KG1 (cell line): ENCODE results near the gene RNF217.
"Not testable (repeated sequence)": the region's sequence is repeated elsewhere in the genome, so short reads cannot be mapped to it uniquely, and the experiment has no call there.

Experiments used
- DNase-seq: peaks from one replicate; lab custom pipeline; 2025; lab: John Stamatoyannopoulos, UW

RNF217 gene

DNA sequence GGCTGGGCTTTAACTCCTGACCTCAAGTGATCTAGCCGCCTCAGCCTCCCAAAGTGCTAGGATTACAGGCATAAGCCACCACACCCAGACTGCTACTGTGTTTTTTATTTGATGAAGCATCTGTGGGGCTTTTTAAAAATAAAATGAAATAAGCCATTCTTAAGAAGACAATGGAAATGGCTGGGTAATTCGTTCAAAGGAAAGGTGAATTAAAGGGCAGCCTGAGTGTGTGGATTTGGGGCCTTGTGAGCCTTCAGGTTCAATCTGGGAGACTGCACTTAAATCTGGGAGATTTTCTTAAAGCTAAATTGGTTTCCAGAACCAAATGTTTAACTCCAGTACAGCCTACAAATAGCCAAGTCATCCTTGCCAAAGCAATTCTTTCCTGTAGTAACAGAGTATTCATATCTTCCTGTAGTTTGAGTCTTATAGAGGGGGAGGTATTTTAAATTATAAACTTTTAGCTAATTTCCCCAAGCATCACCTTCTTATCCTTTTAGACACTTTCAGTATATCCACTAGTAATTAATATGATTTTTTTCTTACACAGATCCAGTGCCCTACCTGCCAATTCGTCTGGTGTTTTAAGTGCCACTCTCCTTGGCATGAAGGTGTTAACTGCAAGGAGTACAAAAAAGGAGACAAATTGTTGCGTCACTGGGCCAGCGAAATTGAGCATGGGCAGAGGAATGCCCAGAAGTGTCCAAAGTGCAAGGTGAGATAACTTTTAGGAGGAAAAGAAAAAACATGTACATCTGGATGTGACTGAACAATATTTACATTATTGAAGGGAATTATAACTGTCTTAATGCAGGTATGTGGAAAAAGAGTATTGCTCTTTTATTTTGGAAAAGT, 95.4 kb downstream of the RNF217 start:
- DNase-seq: no peak

DNA sequence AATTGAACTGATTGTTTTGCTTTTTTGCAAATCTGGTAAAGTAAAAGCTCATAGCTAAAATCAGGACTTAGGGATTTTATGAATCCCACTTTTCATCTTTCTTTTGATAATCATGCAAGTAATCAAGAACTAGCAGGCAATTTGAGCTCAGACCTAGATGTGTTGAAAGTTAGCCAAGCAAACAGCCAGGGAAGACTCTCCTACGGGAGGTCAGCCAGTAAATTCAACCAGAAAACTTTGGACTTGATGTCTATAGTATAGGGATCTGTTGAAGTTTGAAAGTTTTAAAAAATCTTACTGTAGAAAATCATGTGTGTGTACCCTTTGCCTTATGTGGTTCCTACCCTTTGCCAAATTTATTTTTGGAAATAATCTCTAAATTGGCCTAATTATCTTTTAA, 96.3 kb downstream of the RNF217 start:
- no peak for DNase-seq

- DNase-seq: no peak
Observed at GRCh38 chr6:125063307-125063706, 101.1 kb downstream of the RNF217 start.

DNA sequence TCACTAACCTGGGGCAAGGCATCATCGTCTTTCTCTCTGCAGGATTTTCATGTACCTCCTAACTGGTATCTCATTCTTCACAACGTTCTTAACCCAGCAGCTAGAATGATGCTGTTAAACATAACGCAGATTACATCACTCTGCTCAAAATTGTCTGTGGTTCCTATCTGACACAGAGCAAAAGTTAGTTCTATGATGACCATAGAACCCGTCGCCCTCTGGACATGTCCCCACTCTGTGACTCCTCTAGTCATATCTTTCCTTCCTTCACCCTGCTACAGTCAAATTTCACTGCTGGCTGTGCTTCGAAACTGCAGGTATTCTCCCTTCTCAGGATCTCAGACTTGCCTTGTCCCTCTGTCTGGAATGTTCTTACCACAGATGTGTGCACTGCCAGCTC, 103.9 kb downstream of the RNF217 start:
- DNase-seq: no peak

DNA sequence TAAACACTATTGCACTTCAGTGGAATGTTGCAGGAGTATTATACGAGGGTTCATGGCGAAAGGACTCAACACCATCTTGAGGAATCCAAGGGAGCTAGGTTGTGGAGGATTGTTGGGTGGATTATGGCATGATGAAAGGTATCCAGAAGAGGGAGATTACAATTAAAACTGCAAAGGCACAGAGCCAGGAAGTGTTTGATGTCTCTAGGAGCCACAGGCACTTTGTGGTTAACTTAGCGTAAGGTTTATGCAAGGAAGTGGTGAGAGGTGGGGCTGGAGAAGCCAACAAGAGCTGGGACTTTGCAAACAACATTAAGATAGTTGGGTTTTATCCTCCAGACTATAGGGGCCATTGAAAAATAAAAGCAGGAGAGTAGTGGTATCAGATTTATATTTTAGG, 104.7 kb downstream of the RNF217 start:
- peak; percentile 44 for DNase-seq

- DNase-seq: no peak
Observed at GRCh38 chr6:125067552-125067951, 105.3 kb downstream of the RNF217 start.

GRCh38 chr6:125073071-125073470, 110.8 kb downstream of the RNF217 start:
- DNase-seq: no peak

- no peak for DNase-seq
Observed at GRCh38 chr6:125074120-125074519, 111.9 kb downstream of the RNF217 start.

DNA sequence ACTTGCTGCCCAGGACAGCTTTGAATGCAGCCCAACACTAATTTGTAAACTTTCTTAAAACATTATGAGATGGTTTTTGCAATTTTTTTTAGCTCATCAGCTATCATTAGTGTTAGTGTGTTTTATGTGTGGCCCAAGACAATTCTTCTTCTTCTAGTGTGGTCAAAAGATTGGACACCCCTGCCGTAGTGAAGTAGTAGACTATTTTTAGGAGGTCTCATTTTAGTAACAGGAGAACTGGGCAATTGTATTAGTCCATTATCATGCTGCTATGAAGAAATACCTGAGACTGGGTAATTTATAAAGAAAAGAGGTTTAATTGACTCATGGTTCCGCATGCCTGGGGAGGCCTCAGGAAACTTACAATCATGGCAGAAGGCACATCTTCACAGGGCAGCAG, 112.8 kb downstream of the RNF217 start:
- DNase-seq: not testable (repeated sequence)

- DNase-seq: no peak
Observed at GRCh38 chr6:125075741-125076481, 113.7 kb downstream of the RNF217 start.

GRCh38 chr6:125076482-125076742, 114.2 kb downstream of the RNF217 start:
- no peak for DNase-seq

GRCh38 chr6:125077453-125077852, 115.2 kb downstream of the RNF217 start:
- DNase-seq: no peak

DNA sequence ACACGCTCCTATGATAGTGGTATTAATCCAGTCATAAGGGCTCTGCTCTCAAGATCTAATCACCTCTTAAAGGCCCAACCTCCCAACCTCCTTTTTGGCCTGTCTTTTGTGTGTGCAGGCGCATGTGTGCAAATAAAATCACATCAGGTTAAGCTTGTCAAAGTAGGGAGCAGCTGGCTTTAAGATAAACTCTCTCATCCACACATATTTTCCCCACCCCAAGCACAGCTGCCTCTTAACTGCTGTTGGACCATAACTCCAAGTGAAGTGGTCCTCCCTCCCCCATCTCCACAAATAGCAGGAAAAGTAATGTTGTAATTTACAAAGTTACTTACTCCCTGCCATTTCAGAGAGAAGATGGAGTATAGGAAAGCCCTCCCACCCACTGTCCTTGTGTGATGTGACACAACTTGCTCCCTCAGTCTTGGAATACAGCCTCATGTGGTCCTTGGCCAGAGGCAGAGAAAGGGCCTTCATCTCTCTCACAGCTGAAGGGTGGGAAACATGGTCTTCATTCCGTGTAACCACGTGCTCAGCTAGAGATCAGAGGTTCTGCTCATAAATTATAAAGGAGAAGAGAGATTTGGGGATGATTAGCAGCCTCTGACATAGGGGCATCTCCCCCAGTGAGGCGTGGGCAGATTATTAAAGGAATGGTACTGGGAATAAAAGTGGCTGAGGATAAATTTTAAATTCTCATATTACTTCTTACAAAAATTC, 116.5 kb downstream of the RNF217 start:
- DNase-seq: no peak

DNA sequence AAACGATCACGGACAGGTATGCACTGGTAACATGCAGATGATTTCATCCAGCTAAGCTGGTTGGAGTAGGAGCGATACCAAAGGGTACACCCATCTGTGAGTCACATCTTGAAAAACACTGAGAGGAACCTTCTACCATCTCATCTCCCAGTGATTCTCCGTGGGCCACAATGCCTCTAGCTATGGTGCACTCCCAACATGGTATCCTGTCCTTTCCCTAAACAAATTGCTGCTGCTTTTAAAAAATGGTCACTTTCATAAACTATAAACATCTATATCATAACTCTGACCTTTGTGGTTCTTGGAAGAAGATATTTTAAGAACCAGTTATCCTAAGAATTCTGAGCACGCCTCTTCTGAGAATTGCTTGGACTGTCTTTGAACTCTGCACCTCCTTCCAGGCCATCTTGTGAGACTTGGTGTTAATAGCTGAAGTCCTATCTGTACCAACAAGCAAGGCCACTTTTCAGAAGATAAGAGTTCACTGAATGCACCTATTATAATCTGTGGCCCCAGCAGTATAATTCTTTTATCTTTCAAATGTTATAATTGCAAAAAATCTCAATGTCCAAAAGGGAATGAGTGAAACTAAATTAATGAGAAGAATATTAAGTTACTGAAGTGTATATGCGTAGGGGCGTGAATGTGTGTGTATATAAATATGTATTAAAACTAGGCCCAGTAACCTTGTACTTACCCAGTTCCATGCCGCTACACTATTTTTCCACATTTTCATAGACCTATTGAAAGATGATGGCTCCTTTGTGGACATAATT, 120.9 kb downstream of the RNF217 start:
- DNase-seq: no peak

DNA sequence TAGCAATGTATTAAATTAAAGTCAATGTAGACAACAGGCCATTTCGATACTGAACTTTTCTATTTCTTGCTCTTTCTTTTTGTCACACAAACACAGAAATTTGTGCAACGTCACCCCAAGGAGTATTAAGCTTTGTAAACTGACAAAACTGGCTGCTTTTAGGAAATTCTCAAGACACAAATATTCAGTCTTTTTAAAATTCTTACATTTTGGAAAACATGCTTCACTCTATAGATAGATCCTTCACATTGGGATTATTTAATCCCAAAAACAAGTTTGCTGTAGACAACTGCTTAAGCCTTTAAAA, 121.4 kb downstream of the RNF217 start:
- no peak for DNase-seq

DNA sequence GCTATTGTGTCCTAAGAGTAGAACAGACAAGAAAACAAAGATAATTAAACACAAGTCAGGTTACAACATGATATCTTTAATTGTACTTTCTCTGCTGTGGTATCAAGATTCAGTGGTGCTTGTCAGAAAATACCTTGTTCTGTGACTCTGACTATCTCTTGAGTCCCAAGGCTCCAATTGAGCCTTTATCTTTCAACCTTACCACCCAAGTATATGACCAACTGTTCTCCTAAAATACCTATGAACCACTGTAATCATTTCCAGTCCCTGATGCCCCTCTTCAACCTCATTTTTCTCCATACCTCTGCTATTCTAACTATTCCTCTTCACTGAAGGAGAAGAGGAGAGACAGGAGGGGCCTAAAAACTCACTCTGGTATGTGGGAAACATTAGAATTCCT, 124.5 kb downstream of the RNF217 start:
- DNase-seq: no peak

GRCh38 chr6:125088963-125089362, 126.7 kb downstream of the RNF217 start:
- DNase-seq: no peak

GRCh38 chr6:125094563-125094962, 132.3 kb downstream of the RNF217 start:
- no peak for DNase-seq

- DNase-seq: no peak
Observed at GRCh38 chr6:125095580-125096301, 133.5 kb downstream of the RNF217 start.

DNA sequence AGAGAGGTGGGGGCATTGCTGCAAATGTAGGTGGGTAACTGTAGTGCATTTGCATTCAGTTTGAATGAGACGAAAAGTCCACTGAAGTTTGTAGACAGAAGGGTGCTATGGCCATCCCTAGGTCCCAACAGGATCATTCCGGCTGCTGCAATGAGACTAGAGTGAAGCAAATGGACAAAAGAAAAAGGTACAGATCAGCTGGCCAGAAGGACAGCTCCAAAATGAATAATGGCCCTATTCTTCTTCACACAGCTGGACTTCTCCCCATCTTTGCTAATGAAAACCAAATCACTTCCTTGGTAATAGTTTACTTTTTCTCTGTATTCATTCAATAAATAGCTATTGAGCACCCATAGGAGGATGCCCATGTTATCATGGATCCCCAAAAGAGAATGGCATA, 134.9 kb downstream of the RNF217 start:
- DNase-seq: no peak

- DNase-seq: no peak
Observed at GRCh38 chr6:125098253-125098652, 136.0 kb downstream of the RNF217 start.
